Calu3 (cell line): ENCODE data around the gene LGALSL. TPM values are rescaled to one million over a fixed set of nuclear protein-coding genes. Genes with fewer than 3 reads are reported as not detected.

Source experiments
- BruUV-seq: library from RNA; stranded (reverse); fragments of 400-500 nt; replicated peaks from 2 replicates; lab custom pipeline; 2021; lab: Mats Ljungman, UMichigan
- CTCF ChIA-PET: fragments of 300-600 bp; sonication (Branson Sonifier 250); formaldehyde crosslinking; loops from one replicate; lab custom pipeline; 2022; ENCODE audit warnings: antibody characterized with exemption; lab: Charles Lee
- DNase-seq: peaks from one replicate; pipeline ENCODE4 v3.0.0; 2022
- H3K27ac Mint-ChIP-seq: one replicate; pipeline ENCODE4 v1.8.0; 2022; ENCODE audit warnings: mixed read lengths; ENCODE audit not compliant: unreplicated experiment
- H3K27me3 Mint-ChIP-seq: one replicate; pipeline ENCODE4 v1.8.0; 2022; ENCODE audit warnings: mixed read lengths; ENCODE audit not compliant: unreplicated experiment
- H3K36me3 Mint-ChIP-seq: one replicate; pipeline ENCODE4 v1.8.0; 2022; ENCODE audit warnings: mild to moderate bottlenecking, moderate library complexity, mixed read lengths; ENCODE audit not compliant: insufficient read depth, unreplicated experiment
- H3K4me1 Mint-ChIP-seq: one replicate; pipeline ENCODE4 v1.8.0; 2022; ENCODE audit warnings: mild to moderate bottlenecking, low read depth, mixed read lengths; ENCODE audit not compliant: unreplicated experiment
- H3K4me3 Mint-ChIP-seq: one replicate; pipeline ENCODE4 v1.8.0; 2022; ENCODE audit warnings: mild to moderate bottlenecking, low read depth, moderate library complexity, mixed read lengths; ENCODE audit not compliant: unreplicated experiment
- H3K9me3 Mint-ChIP-seq: one replicate; pipeline ENCODE4 v1.8.0; 2022; ENCODE audit warnings: low read depth, mixed read lengths; ENCODE audit not compliant: unreplicated experiment
- CTCF ChIP-seq: fragments of 200-600 bp; IDR thresholded peaks from one replicate; pipeline ENCODE4 v1.8.0; 2022; ENCODE audit warnings: antibody characterized with exemption; ENCODE audit not compliant: unreplicated experiment
- intact Hi-C: fragments of 100-400 bp; cut with micrococcal nuclease; formaldehyde crosslinking; loops from one replicate; pipeline ENCODE4 v1.10.0; 2022; ENCODE audit not compliant: unreplicated experiment
- total RNA-seq: library from RNA; stranded (reverse); gene quantifications from 2 replicates; pipeline ENCODE4 v1.2.3, GENCODE V29; 2022

The LGALSL gene
- total RNA-seq, 1 experiment from 2014 or later: 12.1 TPM

GRCh38 chr2:64466478-64467085 is 12.6 kb downstream of the LGALSL start:
- Mint-ChIP-seq H3K4me3 (no peak overlapping the region), H3K36me3 (no peaks in the 10 kb centered on the region), H3K27ac (no peak overlapping the region), H3K4me1 (no peaks in the 10 kb centered on the region), H3K9me3 (no peaks in the 10 kb centered on the region), H3K27me3 (peaks cover 12% of the 10 kb centered on the region)
- no peak for TF ChIP-seq CTCF
- intact Hi-C loops: no loop called here
- CTCF ChIA-PET: no interaction called here
- no TSS peak for BruUV-seq
- DNase-seq: no peak

GRCh38 chr2:64467096-64467843 is 13.3 kb downstream of the LGALSL start:
- peaks cover 12% of the 10 kb centered on the region for H3K27me3 Mint-ChIP-seq
- H3K9me3 Mint-ChIP-seq: no peaks in the 10 kb centered on the region
- H3K4me1 Mint-ChIP-seq: no peaks in the 10 kb centered on the region
- CTCF ChIA-PET: no interaction called here
- no peaks in the 10 kb centered on the region for H3K36me3 Mint-ChIP-seq
- DNase-seq: no peak
- TF ChIP-seq CTCF: no peak
- no TSS peak for BruUV-seq
- no peak overlapping the region for H3K27ac Mint-ChIP-seq
- intact Hi-C loops: no loop called here
- no peak overlapping the region for H3K4me3 Mint-ChIP-seq

- Mint-ChIP-seq H3K9me3 (no peaks in the 10 kb centered on the region), H3K27ac (no peak overlapping the region), H3K4me1 (no peaks in the 10 kb centered on the region), H3K4me3 (no peak overlapping the region), H3K27me3 (peaks cover 12% of the 10 kb centered on the region), H3K36me3 (no peaks in the 10 kb centered on the region)
- CTCF ChIA-PET: no interaction called here
- DNase-seq: no peak
- no TSS peak for BruUV-seq
- no peak for TF ChIP-seq CTCF
- intact Hi-C loops: no loop called here
Measured at GRCh38 chr2:64469261-64469660, 15.3 kb downstream of the LGALSL start.

GRCh38 chr2:64470071-64470470 is 16.1 kb downstream of the LGALSL start:
- no TSS peak for BruUV-seq
- Mint-ChIP-seq H3K36me3 (no peaks in the 10 kb centered on the region), H3K4me3 (no peak overlapping the region), H3K9me3 (no peaks in the 10 kb centered on the region), H3K27me3 (peaks cover 12% of the 10 kb centered on the region), H3K4me1 (no peaks in the 10 kb centered on the region), H3K27ac (no peak overlapping the region)
- intact Hi-C loops: no loop called here
- DNase-seq: no peak
- no peak for TF ChIP-seq CTCF
- CTCF ChIA-PET: no interaction called here
